ENCODE measurements around the gene GALNT4.

The GALNT4 gene

DNA sequence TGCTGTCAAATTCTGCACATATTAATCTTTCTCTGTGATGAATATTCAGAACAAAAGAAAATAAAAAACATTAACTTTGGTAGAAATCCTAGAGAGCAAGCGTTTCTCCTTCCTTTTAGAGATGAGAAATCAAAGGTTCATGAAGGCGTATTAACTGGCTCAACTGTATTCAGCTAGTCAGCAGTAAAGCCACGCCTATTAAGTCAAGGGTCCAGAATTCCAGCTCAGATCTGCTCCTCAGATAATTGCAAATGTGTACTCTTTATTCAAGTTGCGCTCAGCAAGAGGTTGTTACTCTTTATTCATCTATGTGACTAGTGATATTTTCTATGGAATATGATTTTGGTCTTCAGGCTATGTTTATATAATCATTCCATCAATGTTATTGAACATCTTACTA, 14.3 kb upstream of the GALNT4 start:
- TF ChIP-seq TARDBP (IDR thresholded peaks at IDR 0.05), result no peak
- TF ChIP-seq SP1 (IDR thresholded peaks at IDR 0.05), result no peak
- TF ChIP-seq L3MBTL2 (conservative IDR thresholded peaks at IDR 0.05), result no peak
- TF ChIP-seq LEF1 (IDR thresholded peaks at IDR 0.05; ENCODE audit: borderline replicate concordance), result no peak
- TF ChIP-seq ZNF384 (IDR thresholded peaks at IDR 0.05), result no peak
- TF ChIP-seq FOXA1 (IDR thresholded peaks at IDR 0.05), result no peak
- no peak for TF ChIP-seq ARNT (IDR thresholded peaks at IDR 0.05)
- TF ChIP-seq CTBP1 (IDR thresholded peaks at IDR 0.05; ENCODE audit: borderline replicate concordance), result no peak
- no peak for TF ChIP-seq ELF4 (IDR thresholded peaks at IDR 0.05)
- POLR2A ChIA-PET, result no interaction called here
- CTCF ChIA-PET, result no interaction called here
- no peak for DNase-seq (ENCODE audit: extremely low spot score)

DNA sequence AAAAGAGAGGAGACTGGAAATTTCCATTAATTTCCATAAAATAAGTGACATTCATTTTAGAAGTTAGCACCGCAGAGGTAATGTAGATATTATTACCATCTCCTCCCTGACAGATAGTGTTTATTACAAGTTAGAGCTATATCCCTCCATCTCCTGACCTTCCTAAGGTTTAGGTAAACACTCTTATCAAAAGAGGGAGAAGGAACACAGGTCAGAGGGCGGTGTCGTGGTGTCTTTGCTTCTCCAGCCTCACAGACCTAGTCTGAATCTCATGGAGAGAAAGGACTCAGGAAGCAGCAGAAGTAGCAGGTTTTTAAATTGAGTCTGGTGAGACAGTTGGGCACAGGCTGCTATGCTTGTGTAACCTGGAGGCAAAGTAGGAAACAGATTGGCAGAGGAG, 12.8 kb upstream of the GALNT4 start:
- ChIA-PET POLR2A (no interaction called here), CTCF (no interaction called here)
- no peak for DNase-seq (ENCODE audit: extremely low spot score)
- TF ChIP-seq ARNT (IDR thresholded peaks at IDR 0.05) (no peak), SP1 (IDR thresholded peaks at IDR 0.05) (no peak), ELF4 (IDR thresholded peaks at IDR 0.05) (no peak), ZNF384 (IDR thresholded peaks at IDR 0.05) (no peak), BHLHE40 (IDR thresholded peaks at IDR 0.05; ENCODE audit: borderline replicate concordance) (no peak), LEF1 (IDR thresholded peaks at IDR 0.05; ENCODE audit: borderline replicate concordance) (no peak)
- TF ChIP-seq, protein P1, sequence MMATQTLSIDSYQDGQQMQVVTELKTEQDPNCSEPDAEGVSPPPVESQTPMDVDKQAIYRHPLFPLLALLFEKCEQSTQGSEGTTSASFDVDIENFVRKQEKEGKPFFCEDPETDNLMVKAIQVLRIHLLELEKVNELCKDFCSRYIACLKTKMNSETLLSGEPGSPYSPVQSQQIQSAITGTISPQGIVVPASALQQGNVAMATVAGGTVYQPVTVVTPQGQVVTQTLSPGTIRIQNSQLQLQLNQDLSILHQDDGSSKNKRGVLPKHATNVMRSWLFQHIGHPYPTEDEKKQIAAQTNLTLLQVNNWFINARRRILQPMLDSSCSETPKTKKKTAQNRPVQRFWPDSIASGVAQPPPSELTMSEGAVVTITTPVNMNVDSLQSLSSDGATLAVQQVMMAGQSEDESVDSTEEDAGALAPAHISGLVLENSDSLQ (IDR thresholded peaks at IDR 0.05), result no peak

DNA sequence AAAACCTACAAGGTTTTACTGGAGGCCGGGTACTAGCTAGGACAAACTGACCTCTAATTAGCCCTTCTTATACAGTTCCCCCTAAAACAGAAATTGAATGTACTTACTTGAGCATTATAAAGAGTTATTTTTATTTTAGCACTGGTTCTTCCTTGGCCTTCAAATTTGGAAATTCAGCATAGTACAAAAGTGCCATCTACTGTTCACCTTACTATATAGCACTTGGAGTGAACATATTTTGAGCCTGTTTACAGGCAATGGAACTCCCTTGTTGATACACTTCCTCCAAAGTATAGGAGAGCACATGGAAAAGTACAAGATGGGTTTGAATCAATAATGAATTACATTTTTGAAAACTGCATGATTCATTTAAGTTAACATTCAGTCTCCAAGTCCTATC, 5.1 kb upstream of the GALNT4 start:
- ChIA-PET CTCF (interaction anchor here (1.3 kb wide), 1 partner anchor 15 kb away, joined by 3 read pairs; no protein-coding TSS in a partner anchor), POLR2A (no interaction called here)
- peak; percentile 27 for DNase-seq (ENCODE audit: extremely low spot score)
- TF ChIP-seq ELF4 (IDR thresholded peaks at IDR 0.05), result no peak
- no peak for TF ChIP-seq ARNT (IDR thresholded peaks at IDR 0.05)
- TF ChIP-seq NFRKB (IDR thresholded peaks at IDR 0.05), result no peak

DNA sequence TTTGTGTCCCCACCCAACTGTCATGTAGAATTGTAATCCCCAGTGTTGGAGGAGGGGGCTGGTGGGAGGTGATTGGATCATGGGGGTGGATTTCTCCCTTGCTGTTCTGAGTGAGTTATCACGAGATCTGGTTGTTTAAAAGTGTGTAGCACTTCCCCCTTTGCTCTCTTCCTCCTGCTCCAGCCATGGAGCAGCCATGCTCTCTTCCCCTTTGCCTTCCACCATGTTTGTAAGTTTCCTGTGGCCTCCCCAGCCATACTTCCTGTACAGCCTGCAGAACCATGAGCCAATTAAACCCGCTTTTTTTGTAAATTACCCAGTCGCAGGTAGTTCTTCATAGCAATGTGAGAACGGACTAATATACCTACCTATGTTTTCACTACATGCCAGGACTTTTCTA, 3.8 kb upstream of the GALNT4 start:
- POLR2A ChIA-PET, result no interaction called here
- CTCF ChIA-PET, result interaction anchor here (0.6 kb wide), 1 partner anchor 62 kb away, joined by 3 read pairs; no protein-coding TSS in a partner anchor
- TF ChIP-seq FOXM1 (IDR thresholded peaks at IDR 0.05; ENCODE audit: borderline replicate concordance) (no peak), NFRKB (IDR thresholded peaks at IDR 0.05) (no peak), L3MBTL2 (conservative IDR thresholded peaks at IDR 0.05) (no peak), BHLHE40 (IDR thresholded peaks at IDR 0.05; ENCODE audit: borderline replicate concordance) (no peak), ARNT (IDR thresholded peaks at IDR 0.05) (no peak), FOXK2 (IDR thresholded peaks at IDR 0.05) (no peak), SP1 (IDR thresholded peaks at IDR 0.05) (no peak), ELF4 (IDR thresholded peaks at IDR 0.05) (no peak), HDGF (IDR thresholded peaks at IDR 0.05; ENCODE audit: borderline replicate concordance) (no peak), SUZ12 (IDR thresholded peaks at IDR 0.05) (no peak), ZNF384 (IDR thresholded peaks at IDR 0.05) (no peak), TARDBP (IDR thresholded peaks at IDR 0.05) (no peak), CTBP1 (IDR thresholded peaks at IDR 0.05; ENCODE audit: borderline replicate concordance) (no peak), LEF1 (IDR thresholded peaks at IDR 0.05; ENCODE audit: borderline replicate concordance) (no peak), FOXA1 (IDR thresholded peaks at IDR 0.05) (no peak)
- TF ChIP-seq, protein P1 (IDR thresholded peaks at IDR 0.05), result no peak
- DNase-seq (ENCODE audit: extremely low spot score), result no peak

DNA sequence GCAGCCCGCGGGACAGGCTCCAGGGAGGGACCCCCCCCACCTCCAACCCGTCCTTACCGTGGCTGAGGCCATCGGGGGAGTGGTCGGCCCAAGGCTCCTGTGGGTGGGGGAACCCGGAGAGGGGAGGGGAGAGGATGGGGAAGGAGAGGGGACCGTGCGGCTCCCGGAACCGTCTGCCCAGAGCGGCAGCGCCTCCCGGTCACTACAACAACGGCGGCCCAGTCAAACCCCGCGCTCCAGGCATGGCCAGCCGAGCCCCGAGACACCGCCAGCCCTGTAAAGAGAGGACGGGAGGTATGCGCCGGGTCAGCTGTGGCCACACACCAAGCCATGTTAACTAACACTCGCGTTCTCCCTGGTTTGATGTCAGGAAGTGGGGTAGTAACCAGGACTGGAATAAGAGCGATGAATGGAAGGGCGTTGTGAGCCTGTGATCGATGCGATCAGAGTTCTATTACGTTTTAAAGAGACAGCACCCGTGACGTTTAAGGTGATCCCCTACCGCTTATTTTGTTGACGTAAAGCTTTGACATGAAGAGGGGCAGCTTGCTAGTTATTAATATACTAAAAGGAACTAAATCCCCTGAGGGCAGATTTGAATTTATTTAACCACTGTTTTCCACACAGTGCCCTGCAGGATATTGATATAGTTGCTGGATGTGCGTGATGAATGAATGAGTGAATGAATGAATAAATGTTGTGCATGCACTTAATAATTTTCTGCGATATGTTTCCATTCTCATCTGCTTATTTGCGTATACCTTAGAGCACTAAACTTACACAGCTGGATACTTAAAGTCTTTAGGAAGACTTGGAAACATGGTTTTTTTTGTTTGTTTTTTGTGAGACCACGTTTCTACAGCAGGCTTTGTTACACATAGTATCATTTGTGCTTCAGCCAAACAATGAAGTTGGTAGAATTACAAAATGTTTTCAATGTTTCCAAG, 1.5 kb upstream of the GALNT4 start, which contains the start of gene POC1B:
POC1B (minus strand) TSS at position 224 of the 947 bp plus-strand sequence; CDS start at position 72, 152 bp downstream.
- ChIA-PET POLR2A (no interaction called here), CTCF (no interaction called here)
- peak; percentile 65 for TF ChIP-seq TARDBP (IDR thresholded peaks at IDR 0.05)
- TF ChIP-seq SP1 (IDR thresholded peaks at IDR 0.05), result no peak
- no peak for TF ChIP-seq ZNF384 (IDR thresholded peaks at IDR 0.05)
- no peak for TF ChIP-seq BHLHE40 (IDR thresholded peaks at IDR 0.05; ENCODE audit: borderline replicate concordance)
- TF ChIP-seq, protein P1 (IDR thresholded peaks at IDR 0.05), result peak; percentile 32; the same call in 1 of the 2 replicates
- TF ChIP-seq ARNT (IDR thresholded peaks at IDR 0.05), result no peak
- no peak for TF ChIP-seq FOXA1 (IDR thresholded peaks at IDR 0.05)
- peak; percentile 87 for TF ChIP-seq FOXM1 (IDR thresholded peaks at IDR 0.05; ENCODE audit: borderline replicate concordance)
- TF ChIP-seq ELF4 (IDR thresholded peaks at IDR 0.05), result peak; percentile 46; the same call in 1 of the 2 replicates
- no peak for TF ChIP-seq NFRKB (IDR thresholded peaks at IDR 0.05)
- TF ChIP-seq SUZ12 (IDR thresholded peaks at IDR 0.05), result no peak
- TF ChIP-seq HDGF (IDR thresholded peaks at IDR 0.05; ENCODE audit: borderline replicate concordance), result no peak
- no peak for TF ChIP-seq LEF1 (IDR thresholded peaks at IDR 0.05; ENCODE audit: borderline replicate concordance)
- TF ChIP-seq CTBP1 (IDR thresholded peaks at IDR 0.05; ENCODE audit: borderline replicate concordance), result peak; percentile 69; the same call in 1 of the 2 replicates
- TF ChIP-seq L3MBTL2 (conservative IDR thresholded peaks at IDR 0.05), result peak; percentile 98
- TF ChIP-seq FOXK2 (IDR thresholded peaks at IDR 0.05), result no peak
- DNase-seq (ENCODE audit: extremely low spot score), result peak; percentile 79

All from HEK293T (cell line).